ENCODE measurements around the gene AKT1. TPM values are rescaled to one million over a fixed set of nuclear protein-coding genes. Genes with fewer than 3 reads are reported as not detected.

Gene AKT1
- total RNA-seq, 2 experiments from 2014 or later: 110 to 126 TPM

DNA sequence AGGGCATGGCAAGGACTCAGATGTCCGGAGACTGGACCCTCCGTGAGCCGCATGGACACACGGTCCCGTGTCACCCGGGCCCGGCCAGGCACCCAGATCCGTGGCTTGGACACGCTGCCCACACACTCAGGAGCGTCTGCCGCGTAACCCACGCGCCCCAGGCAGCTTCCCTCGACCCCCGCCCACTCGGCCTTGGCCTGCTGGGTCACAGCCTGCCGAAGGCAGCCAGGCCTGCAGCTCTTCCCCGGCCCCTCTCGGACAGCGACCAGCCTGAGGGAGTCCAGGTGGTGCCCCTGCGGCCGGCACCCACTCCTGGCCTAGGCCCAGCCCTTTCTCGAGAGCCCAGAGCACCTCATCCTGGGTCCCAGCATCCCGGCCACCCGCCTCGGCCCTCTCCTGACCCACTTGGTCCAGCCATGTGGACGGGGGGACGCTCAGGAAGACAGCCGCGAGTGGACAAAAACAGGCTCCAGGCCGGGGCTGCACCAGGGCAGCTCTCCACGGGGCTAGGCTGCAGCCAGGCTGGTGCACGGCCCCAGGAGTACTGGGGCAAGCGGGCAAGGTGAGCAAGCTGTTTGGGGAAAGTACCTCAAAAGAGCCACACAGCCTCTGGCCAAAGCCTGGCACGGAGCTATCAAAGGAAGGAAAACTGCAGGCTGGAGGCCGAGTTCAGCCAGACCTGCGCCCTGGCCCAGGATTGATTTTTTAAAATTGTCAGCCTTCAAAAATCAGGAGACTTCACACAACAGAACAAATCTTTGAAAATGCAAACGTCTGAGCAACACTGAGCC is 6.5 kb downstream of the AKT1 start:
- DNase-seq: no peak
- no peaks in the 10 kb centered on the region for H3K27me3 Mint-ChIP-seq
- no peak for ATAC-seq
- no peaks in the 10 kb centered on the region for H3K9me3 Mint-ChIP-seq (ENCODE audit: low read depth)
- ChIA-PET POLR2A (no interaction called here), CTCF (no interaction called here)
- H3K4me1 Mint-ChIP-seq: peaks cover 30% of the 10 kb centered on the region
- no peak overlapping the region for H3K27ac Mint-ChIP-seq
- intact Hi-C loops (cut with DNase I, micrococcal nuclease): no loop called here
- peaks cover 2% of the 10 kb centered on the region for H3K36me3 Mint-ChIP-seq (ENCODE audit: low read depth)
- no peak overlapping the region for H3K4me3 Mint-ChIP-seq

GRCh38 chr14:104788161-104788818 is 7.3 kb downstream of the AKT1 start:
- Mint-ChIP-seq H3K27ac (no peak overlapping the region), H3K9me3 (ENCODE audit: low read depth) (no peaks in the 10 kb centered on the region), H3K4me3 (no peak overlapping the region), H3K4me1 (peaks cover 23% of the 10 kb centered on the region), H3K27me3 (no peaks in the 10 kb centered on the region), H3K36me3 (ENCODE audit: low read depth) (peaks cover 2% of the 10 kb centered on the region)
- DNase-seq: no peak
- intact Hi-C loops (cut with DNase I, micrococcal nuclease): no loop called here
- ChIA-PET CTCF (no interaction called here), POLR2A (no interaction called here)
- ATAC-seq: no peak

- peaks cover 2% of the 10 kb centered on the region for H3K36me3 Mint-ChIP-seq (ENCODE audit: low read depth)
- DNase-seq (no peak), ATAC-seq (no peak)
- intact Hi-C loops (cut with DNase I, micrococcal nuclease): no loop called here
- H3K4me3 Mint-ChIP-seq: no peak overlapping the region
- POLR2A ChIA-PET: no interaction called here
- no peaks in the 10 kb centered on the region for H3K27me3 Mint-ChIP-seq
- CTCF ChIA-PET: no interaction called here
- peaks cover 18% of the 10 kb centered on the region for H3K4me1 Mint-ChIP-seq
- H3K9me3 Mint-ChIP-seq (ENCODE audit: low read depth): no peaks in the 10 kb centered on the region
- no peak overlapping the region for H3K27ac Mint-ChIP-seq
These were observed 7.8 kb downstream of the AKT1 start for GRCh38 chr14:104787736-104788135.

- intact Hi-C loops (cut with DNase I, micrococcal nuclease): no loop called here
- H3K4me1 Mint-ChIP-seq: peaks cover 14% of the 10 kb centered on the region
- ChIA-PET CTCF (no interaction called here), POLR2A (no interaction called here)
- no peaks in the 10 kb centered on the region for H3K9me3 Mint-ChIP-seq (ENCODE audit: low read depth)
- no peak for ATAC-seq
- H3K27me3 Mint-ChIP-seq: no peaks in the 10 kb centered on the region
- DNase-seq: no peak
- no peak overlapping the region for H3K27ac Mint-ChIP-seq
- H3K36me3 Mint-ChIP-seq (ENCODE audit: low read depth): no peaks in the 10 kb centered on the region
- no peak overlapping the region for H3K4me3 Mint-ChIP-seq
These were observed 8.5 kb downstream of the AKT1 start for GRCh38 chr14:104786726-104787675.

GRCh38 chr14:104786091-104786586 is 9.4 kb downstream of the AKT1 start:
- CTCF ChIA-PET: no interaction called here
- no peak overlapping the region for H3K27ac Mint-ChIP-seq
- peak; percentile 51 for ATAC-seq
- H3K9me3 Mint-ChIP-seq (ENCODE audit: low read depth): no peaks in the 10 kb centered on the region
- H3K4me1 Mint-ChIP-seq: peaks cover 11% of the 10 kb centered on the region
- no peaks in the 10 kb centered on the region for H3K36me3 Mint-ChIP-seq (ENCODE audit: low read depth)
- intact Hi-C loops (cut with DNase I, micrococcal nuclease): no loop called here
- H3K4me3 Mint-ChIP-seq: no peak overlapping the region
- DNase-seq: no peak
- POLR2A ChIA-PET: no interaction called here
- no peaks in the 10 kb centered on the region for H3K27me3 Mint-ChIP-seq

DNA sequence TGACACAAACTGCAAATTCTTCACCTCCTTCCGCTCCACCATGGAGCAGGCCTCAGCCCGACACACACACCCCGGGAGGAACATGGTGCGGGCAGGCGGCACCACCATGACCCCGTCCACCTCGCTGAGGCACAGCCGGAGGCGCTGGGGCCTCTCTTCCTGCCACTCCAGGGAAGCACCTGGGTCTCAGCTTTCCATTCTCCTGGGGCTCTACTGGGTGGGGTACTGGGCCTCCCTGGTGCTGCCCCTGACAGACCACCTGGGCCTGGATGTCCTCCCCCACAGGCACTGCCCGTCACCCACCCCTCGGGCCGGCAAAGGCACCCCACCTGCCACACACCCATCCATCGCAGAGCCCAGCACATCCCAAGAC is 9.9 kb downstream of the AKT1 start:
- DNase-seq (no peak), ATAC-seq (no peak)
- intact Hi-C loops (cut with DNase I, micrococcal nuclease): no loop called here
- Mint-ChIP-seq H3K9me3 (ENCODE audit: low read depth) (no peaks in the 10 kb centered on the region), H3K4me1 (peaks cover 11% of the 10 kb centered on the region), H3K27me3 (no peaks in the 10 kb centered on the region), H3K4me3 (no peak overlapping the region), H3K27ac (no peak overlapping the region), H3K36me3 (ENCODE audit: low read depth) (no peaks in the 10 kb centered on the region)
- POLR2A ChIA-PET: no interaction called here
- CTCF ChIA-PET: no interaction called here

GRCh38 chr14:104784846-104785707 is 10.5 kb downstream of the AKT1 start:
- POLR2A ChIA-PET: no interaction called here
- peaks cover 11% of the 10 kb centered on the region for H3K4me1 Mint-ChIP-seq
- no peaks in the 10 kb centered on the region for H3K27me3 Mint-ChIP-seq
- DNase-seq: no peak
- no peaks in the 10 kb centered on the region for H3K36me3 Mint-ChIP-seq (ENCODE audit: low read depth)
- CTCF ChIA-PET: no interaction called here
- no peaks in the 10 kb centered on the region for H3K9me3 Mint-ChIP-seq (ENCODE audit: low read depth)
- ATAC-seq: no peak
- no peak overlapping the region for H3K27ac Mint-ChIP-seq
- no peak overlapping the region for H3K4me3 Mint-ChIP-seq
- intact Hi-C loops (cut with DNase I, micrococcal nuclease): no loop called here

- intact Hi-C loops (cut with DNase I, micrococcal nuclease): no loop called here
- H3K36me3 Mint-ChIP-seq (ENCODE audit: low read depth): no peaks in the 10 kb centered on the region
These were observed 11.4 kb downstream of the AKT1 start for GRCh38 chr14:104784218-104784568.

GRCh38 chr14:104783484-104784217 is 11.9 kb downstream of the AKT1 start:
- ChIA-PET CTCF (no interaction called here), POLR2A (no interaction called here)
- Mint-ChIP-seq H3K4me3 (no peak overlapping the region), H3K27me3 (no peaks in the 10 kb centered on the region), H3K27ac (no peak overlapping the region), H3K9me3 (ENCODE audit: low read depth) (no peaks in the 10 kb centered on the region), H3K36me3 (ENCODE audit: low read depth) (no peaks in the 10 kb centered on the region), H3K4me1 (peaks cover 10% of the 10 kb centered on the region)
- DNase-seq (no peak), ATAC-seq (no peak)
- intact Hi-C loops (cut with DNase I, micrococcal nuclease): no loop called here

More at GRCh38 chr14:104784218-104784568, 11.4 kb downstream of the AKT1 start:
- Mint-ChIP-seq H3K27ac (no peak overlapping the region), H3K9me3 (ENCODE audit: low read depth) (no peaks in the 10 kb centered on the region), H3K27me3 (no peaks in the 10 kb centered on the region), H3K4me1 (peaks cover 10% of the 10 kb centered on the region), H3K4me3 (no peak overlapping the region)
- POLR2A ChIA-PET: no interaction called here
- DNase-seq (no peak), ATAC-seq (no peak)
- CTCF ChIA-PET: no interaction called here

DNA sequence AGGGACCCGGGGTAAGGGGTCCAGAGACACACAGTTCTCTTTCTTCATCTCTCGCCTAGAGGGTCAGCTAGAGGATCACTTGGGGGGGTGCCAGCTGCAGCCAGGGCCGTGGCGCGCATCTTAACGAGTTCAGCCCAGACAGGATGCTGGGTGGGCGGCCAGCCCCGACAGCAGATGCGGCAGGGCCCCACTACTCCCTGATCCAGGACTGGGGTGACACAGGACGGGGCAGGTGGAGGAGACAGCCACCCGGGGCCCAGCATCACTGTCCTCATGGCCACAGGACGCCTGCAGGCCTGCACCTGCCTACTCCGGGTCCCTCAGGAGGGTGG is 12.8 kb downstream of the AKT1 start:
- DNase-seq (no peak), ATAC-seq (no peak)
- intact Hi-C loops (cut with DNase I, micrococcal nuclease): no loop called here
- Mint-ChIP-seq H3K36me3 (ENCODE audit: low read depth) (no peaks in the 10 kb centered on the region), H3K27ac (no peak overlapping the region), H3K4me3 (no peak overlapping the region), H3K27me3 (no peaks in the 10 kb centered on the region), H3K9me3 (ENCODE audit: low read depth) (no peaks in the 10 kb centered on the region), H3K4me1 (peaks cover 10% of the 10 kb centered on the region)
- ChIA-PET CTCF (no interaction called here), POLR2A (no interaction called here)

Measured in activated CD4-positive, alpha-beta T cell treated with anti-CD3 and anti-CD28 coated beads for 36 hours (primary cell).